Measurements from ENCODE around the gene SUGCT. TPM values are rescaled to one million over a fixed set of nuclear protein-coding genes. Genes with fewer than 3 reads are reported as not detected.
"Not testable (repeated sequence)": the region's sequence is repeated elsewhere in the genome, so short reads cannot be mapped to it uniquely, and the experiment has no call there.

The SUGCT gene
- polyA plus RNA-seq, 3 donors = 12.9 to 16.3 (median 13.0) TPM

DNA sequence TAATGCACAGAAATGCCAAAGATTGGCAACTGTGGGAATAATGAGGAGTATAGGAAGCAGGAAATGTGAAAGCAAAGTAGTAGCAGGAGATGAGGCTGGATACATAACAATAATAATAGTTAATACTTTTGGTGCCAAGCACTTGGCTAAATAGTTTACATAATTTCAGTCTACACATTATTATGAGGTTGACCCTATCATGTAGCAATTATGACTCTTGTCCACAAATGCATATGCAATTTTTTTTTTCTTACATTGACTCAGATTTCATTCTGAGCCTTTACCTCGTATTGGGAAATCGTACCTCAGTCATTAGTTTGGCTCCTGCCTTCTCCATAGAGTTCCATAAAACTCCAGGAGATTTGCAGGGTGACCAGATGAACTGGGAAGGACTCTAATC, 219.9 kb downstream of the SUGCT start:
- no peak for DNase-seq (ENCODE audit: extremely low read depth in 1 of 11, low read depth in 9 of 11, low spot score in 4 of 11)

DNA sequence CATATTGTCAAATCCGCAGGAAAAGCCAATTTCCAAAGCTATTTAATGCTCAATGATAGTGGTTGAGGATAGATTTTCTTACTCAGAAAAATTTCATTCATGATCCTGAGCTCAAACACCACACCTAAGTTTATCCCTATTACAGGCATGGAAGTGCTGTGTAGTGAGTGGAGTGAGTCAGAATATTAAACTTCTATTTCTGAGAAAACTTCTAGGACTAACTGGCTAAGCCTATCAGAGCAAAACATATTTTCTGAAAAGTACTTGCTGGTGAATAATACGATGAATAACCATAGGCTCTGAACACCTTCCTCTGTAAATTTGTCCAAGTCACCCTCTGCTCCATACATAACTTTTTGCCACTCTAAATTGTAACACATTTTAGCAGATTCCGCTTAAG, 221.5 kb downstream of the SUGCT start:
- no peak for DNase-seq (ENCODE audit: extremely low read depth in 1 of 11, low read depth in 9 of 11, low spot score in 4 of 11)

DNA sequence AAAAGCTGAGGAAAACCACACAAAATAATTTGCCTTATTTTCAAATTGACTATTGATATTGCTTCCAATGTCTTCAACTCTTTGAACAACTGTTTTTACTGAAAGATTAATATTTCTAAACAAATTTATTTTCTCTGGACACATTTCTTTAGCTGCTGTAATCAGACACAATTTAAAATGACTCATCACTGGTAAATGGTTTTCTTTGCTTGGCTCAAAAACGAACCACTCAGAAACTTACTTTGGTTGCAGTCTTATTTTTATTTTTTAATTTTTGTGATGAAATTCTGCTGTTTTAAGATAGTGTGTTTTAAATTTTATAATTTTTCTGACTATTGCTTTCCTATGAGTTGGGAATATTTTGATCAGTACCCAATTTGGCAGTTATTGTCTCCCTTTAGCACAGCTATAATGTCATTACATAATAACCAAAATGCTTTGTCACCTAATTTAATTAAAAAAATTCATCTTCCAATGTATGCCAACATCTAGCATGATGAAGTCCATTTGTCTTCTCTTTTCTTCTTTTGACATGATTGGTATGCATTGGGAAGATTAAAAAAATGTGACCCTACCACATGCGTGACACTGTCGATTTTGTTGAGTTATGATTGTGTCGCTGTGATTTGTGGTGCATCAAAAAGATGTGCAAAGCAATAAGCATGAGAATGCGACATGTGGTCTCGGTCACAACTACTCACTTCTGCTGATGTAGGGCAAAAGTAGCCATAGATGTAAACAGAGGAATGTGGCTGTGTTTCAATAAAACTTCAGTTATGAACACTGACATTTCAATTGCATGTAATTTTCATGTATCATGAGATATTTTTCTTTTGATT, 222.3 kb downstream of the SUGCT start:
- no peak for DNase-seq (ENCODE audit: extremely low read depth in 1 of 11, low read depth in 9 of 11, low spot score in 4 of 11)

DNA sequence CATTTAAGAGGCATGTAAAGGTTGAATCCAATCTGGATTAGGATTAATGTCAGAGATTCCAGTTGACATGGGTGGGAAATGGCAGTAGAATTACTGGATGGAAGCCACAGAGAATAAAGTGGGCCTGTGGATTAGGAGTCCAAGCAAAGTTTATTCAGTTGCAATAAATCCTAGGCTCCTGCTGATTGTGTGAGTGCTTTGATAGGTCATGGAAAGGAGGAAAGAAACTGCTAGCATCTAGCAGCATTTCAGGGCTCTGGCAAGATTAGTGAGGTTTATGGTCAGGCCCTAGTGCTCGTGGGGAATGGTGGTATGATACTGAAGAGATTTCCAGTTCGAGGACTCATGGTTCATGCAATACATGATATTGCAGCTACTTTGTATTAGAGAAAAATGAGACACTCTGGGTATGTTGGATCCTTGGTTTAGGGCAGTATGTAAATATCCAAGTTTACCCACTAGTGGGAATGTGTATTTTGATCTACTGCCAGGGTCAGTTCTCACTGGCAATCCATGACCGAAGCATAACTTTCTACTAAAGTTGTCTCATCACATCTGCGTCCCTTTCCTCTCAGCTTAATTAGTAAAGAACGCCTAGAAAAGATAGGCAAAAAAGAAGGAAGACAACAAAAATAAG, 235.0 kb downstream of the SUGCT start:
- no peak for DNase-seq (ENCODE audit: extremely low read depth in 1 of 11, low read depth in 9 of 11, low spot score in 4 of 11)

DNA sequence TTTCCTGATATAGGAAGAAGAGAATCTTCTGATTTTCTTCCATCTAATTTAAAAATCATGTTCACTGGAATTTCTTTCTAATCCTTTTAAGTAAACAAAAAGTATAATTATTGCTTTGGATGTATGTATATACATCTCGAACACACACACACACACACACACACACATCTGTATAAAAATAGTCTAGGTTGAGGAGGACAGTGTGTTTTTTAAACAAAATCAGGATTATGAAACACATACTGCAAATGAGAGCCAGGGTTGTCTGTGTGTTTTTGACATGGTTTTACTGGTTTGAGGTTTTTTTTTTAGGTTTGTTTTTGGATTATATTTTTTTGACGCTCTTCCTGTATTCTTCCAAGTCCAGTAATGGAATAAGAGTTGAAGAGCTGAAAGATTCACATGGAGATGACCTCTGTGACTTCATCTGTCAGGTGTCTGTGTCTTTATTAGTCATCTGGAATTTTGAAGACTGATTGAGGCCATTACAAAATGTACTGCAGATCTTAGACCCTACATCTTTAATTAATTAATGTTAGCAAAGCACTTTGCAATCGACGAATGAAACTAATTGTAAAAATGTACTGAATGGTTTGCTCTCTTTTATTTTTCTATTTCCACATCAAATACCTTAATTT, 237.1 kb downstream of the SUGCT start:
- no peak for DNase-seq (ENCODE audit: extremely low read depth in 1 of 11, low read depth in 9 of 11, low spot score in 4 of 11)

DNA sequence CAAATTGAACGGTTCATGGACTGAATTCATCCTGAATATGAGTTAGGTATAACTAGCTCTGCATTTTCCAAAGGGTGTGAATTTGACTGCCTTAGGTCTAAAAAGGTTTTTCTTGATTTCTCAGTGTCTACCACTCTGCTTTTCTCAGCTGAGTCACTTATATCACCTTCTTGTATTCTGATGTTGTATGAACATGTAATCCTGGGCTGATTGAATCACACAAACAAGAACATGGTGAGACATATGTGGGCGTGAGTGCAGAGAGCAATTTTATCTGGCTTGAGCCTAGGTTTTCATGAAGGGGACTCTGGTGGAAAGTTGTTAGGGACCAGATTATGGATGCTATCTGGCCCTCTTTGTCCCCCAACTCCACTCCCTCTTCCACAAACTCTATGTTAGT, 239.8 kb downstream of the SUGCT start:
- DNase-seq (ENCODE audit: extremely low read depth in 1 of 11, low read depth in 9 of 11, low spot score in 4 of 11) = no peak

DNA sequence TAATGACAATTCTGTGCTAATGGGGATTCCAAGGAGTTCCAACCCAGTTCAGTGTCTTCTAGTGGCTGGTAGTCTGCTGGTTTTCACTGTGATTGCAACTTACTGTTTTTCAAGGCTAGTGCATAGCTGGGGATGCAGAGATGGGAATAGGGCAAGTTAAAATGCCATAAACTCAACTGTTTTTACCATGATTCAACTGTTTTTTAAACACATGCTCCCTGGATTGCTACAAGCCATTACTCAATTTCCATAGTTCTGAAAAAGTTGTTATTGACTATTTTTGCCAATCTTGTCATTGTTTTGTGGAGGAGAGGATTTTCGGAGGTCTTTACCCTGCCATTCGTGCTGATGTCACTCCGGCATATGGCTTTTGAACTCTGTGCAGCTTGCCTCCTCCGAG, 245.3 kb downstream of the SUGCT start:
- DNase-seq (ENCODE audit: extremely low read depth in 1 of 11, low read depth in 9 of 11, low spot score in 4 of 11) = no peak

DNA sequence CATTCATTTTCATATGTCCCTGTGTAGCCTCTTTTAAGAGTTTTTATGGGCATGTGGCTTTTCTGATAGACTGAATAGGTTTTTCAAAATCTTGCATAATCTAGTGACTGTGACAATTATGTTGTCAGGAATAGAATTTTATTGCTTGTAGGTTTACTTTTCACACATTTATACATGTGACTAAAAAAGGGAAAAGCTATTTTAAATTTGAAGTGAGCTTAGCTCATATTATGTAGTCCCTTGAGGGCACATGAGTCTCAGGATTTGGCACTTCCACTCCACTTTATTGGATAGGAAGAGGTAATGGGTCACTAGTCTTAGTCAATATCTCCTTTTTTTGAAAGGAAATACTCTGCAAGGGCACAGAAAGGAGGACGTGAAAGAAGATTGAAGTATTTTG, 247.3 kb downstream of the SUGCT start:
- DNase-seq (ENCODE audit: extremely low read depth in 1 of 11, low read depth in 9 of 11, low spot score in 4 of 11) = no peak

DNA sequence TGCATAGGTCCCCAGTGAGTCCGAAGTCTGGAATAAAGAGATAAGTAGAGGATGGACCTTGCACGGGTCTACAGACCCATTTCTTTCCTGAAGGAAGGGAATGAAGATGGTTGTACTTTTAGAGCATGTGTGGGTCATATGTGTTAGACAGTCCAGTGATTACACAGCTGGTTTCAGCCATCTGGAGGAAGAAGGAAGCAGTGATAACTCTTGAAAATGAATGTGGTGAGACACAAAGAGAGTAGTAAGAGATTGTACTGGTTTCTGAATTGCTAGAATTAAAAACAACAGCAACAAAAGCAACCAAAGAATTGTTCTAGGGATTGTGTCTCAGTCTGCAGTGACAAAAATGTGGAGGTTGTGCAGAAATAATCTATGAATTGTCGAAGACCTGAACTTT, 258.9 kb downstream of the SUGCT start:
- no peak for DNase-seq (ENCODE audit: extremely low read depth in 1 of 11, low read depth in 9 of 11, low spot score in 4 of 11)

DNA sequence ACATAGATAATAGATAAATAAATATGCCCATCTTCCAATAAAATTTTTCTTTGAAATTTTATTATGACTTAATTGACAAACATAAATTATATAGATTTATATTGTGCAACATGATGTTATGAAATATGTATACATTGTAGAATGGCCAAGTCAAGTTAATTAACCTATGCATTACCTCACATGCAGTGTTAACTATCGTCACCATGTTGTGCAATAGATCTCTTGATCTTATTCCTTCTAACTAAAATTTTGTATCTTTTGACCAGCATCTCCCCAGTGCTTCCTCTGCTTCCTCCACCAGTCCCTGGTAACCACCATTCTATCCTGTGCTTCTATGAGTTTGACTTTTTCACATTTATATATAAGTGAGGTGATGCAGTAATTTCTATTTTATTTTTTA, 259.6 kb downstream of the SUGCT start:
- no peak for DNase-seq (ENCODE audit: extremely low read depth in 1 of 11, low read depth in 9 of 11, low spot score in 4 of 11)

DNA sequence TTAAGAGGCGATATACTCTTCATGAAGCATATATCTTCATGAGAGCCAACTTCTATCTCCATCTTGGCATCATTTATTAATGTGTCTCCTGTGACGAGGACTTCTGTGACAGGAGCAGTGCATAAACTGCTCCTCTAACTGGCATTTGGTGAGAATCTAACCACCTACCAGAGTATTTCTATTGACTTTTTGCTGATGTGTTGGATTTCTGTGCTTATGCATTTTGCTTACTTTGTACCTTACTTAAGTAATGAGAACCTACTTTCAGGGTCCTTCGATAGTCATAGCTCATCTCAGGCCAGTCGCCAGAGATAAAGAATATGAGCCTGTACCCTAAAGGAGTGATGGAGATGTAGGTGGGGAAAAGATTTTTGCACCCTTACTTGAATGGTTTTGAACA, 265.7 kb downstream of the SUGCT start:
- no peak for DNase-seq (ENCODE audit: extremely low read depth in 1 of 11, low read depth in 9 of 11, low spot score in 4 of 11)

DNA sequence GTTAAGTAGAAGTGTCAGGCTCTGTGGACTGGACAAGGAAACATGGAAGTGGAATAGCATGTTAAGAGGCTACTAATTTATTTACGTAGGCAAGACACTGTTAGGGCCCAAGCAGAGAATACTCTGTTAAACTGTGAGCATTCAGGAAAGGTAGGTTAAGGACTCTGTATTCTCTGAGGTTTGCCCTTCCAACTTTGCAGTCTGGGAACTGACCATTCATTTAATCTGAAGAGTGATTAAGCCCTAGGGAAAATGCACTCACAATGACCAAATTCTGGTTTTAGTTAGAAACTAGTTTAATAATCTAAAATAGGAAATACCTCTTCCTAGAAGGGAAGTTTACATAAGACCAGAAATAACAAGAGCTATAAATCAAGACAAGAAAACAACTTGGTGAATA, 266.6 kb downstream of the SUGCT start:
- DNase-seq (ENCODE audit: extremely low read depth in 1 of 11, low read depth in 9 of 11, low spot score in 4 of 11) = peak in 1 of 11 donors; percentile 17

DNA sequence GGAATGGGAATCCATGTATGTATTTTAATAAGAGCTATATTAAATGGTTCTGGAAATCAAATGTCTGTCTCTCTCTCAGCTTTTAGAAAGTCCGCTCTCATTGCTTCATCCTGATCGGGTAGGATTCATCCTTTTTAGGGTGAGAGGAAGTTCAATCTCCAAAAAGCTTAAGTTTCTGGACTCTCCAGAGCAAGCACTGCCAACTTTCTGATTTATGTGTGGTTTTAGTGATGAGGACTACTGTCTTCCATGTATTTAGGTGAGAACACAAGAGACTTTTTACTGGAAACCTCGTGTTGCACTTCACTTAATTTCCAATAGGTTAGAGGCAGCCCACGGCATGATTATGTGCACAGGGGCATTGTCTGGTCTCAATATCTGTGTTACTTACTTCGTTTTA, 267.9 kb downstream of the SUGCT start:
- no peak for DNase-seq (ENCODE audit: extremely low read depth in 1 of 11, low read depth in 9 of 11, low spot score in 4 of 11)

DNA sequence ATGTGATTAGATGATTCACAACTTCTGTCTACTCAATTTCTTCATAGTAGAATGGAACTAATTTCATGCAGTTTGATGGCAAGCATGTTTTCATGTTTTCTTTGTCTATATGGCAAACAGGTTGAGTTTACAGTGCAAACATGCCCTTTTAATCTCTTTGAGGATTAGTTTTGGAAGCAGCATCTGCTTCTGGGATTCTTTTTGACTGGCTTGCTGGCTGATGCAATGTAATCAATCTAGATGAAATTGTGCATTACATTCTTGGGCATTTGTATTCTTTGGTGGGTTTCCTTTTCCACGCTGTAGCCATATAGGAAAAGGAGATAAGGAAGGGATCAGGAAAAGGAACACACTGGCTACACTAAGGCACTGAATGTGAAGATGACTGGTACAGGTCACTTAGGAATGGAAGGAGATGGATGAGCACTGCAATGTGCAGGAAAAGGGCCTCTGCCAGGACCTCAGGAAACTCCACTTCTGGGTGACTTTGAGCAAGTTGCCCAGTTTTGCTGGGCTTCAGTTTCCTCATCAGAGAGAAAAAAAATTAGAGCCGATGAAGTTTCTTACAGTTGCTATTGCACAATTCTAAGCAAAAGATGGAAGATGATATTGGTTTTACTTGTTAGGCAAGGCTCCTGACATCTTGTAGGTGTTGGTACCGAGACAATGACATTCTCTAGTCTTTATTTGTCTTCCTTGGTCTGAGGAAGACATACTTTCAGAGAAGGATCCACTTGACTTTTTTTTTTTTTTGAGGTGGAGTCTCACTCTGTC, 269.1 kb downstream of the SUGCT start:
- no peak for DNase-seq (ENCODE audit: extremely low read depth in 1 of 11, low read depth in 9 of 11, low spot score in 4 of 11)

DNA sequence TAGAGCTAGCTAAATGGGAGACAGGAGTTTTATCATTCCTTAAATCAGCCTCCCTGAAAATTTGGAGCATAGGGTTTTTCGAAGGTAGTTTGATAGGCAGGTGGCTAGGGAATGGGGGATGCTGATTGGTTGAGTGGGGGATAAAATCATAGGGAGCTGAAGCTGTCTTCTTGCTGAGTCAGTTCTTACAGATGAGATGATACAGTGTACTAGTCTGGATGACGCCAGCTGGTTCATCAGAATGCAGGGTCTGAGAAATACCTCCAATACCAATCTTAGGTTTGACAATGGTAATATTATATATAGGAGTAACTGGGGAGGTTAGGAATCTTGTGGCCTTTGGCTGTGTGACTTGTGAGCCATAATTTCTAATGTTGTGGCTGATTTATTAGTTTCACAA, 271.2 kb downstream of the SUGCT start:
- DNase-seq (ENCODE audit: extremely low read depth in 1 of 11, low read depth in 9 of 11, low spot score in 4 of 11) = no peak

DNA sequence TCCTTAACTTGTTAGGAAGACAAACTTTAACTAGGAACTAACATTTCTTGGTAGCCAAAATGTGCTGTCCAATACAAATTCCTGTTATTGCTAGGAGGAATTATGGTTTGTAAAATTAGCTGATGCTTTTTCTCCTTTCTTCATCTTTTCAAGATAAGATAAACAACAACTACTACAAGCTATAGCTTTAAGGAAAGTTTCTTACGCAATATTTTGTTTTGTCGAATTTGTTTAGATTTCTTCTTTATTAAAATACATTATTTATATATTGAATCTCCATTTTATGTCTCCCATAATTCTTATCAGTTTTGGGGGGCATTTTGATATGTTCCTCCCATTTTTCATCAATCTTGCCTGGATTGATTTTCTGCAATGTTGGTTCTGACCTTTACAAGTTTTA, 277.5 kb downstream of the SUGCT start:
- no peak for DNase-seq (ENCODE audit: extremely low read depth in 1 of 11, low read depth in 9 of 11, low spot score in 4 of 11)

DNA sequence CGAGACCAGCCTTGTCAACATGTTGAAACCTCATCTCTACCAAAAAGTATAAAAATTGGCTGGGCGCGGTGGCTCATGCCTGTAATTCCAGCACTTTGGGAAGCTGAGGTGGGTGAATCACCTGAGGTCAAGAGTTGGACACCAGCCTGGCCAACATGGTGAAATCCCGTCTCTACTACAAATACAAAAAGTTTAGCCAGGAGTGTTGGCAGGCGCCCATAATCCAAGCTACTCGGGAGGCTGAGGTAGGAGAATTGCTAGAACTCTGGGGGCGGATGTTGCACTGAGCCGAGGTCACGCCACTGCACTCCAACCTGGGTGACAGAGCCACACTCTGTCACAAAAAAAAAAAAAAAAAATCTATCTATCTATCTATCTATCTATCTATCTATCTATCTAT, 279.9 kb downstream of the SUGCT start:
- not testable (repeated sequence) for DNase-seq (ENCODE audit: extremely low read depth in 1 of 11, low read depth in 9 of 11, low spot score in 4 of 11)

DNA sequence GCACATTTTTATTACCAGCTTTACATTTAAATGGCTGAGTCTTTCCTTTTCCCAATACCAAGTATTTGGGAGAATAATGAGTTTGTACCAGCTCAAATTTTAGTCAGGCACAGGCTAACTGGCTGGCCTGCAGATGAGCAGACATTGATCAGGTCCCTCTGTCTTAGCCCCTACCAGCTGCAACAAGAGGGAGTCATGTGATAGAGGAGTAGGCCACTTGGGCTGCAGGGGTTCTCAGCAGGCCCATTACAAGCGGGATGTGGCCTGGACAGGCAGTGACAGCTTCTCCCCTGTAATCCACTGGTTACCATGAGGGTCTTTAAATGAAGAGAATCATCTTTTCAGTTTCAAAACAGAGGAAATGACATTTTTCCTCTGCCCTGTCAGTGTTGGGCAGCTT, 283.6 kb downstream of the SUGCT start:
- DNase-seq (ENCODE audit: extremely low read depth in 1 of 11, low read depth in 9 of 11, low spot score in 4 of 11) = no peak

DNA sequence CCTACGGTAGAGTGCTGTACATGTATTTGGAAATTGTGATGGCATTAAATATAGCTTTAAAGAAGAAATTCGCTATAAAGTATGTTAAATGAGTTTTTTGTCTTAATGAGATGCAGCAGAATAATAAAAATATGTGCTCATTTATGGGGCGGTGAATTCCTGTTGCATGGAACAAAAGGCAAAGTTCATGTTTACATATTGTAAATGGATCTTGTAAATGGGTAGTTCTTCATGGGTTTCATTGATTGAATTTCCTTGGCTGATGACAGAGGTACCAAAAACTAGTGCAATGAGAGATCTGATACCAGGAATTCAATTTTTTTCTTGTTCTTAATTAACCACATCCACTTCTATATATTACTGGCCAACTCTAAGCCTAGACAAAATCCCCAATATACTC, 284.2 kb downstream of the SUGCT start:
- no peak for DNase-seq (ENCODE audit: extremely low read depth in 1 of 11, low read depth in 9 of 11, low spot score in 4 of 11)

DNA sequence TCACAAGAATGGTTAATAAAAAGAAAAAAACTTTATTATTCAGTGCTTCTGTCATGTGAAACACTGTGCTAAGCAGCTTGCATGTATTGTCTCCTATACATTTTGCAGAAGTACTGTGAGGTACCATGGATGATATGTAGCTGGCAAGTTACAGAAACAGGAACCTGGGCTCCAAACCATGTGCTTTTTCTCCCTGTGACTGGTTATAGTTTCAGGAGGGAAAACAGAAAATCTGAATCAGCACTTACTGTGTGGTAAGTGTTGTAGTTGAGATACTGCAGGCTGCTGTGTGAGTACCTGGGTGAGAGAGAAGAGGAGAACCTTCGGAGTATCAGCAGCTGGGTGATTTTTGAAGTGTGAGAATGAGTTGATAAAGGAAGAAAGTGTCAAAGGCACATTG, 285.0 kb downstream of the SUGCT start:
- DNase-seq (ENCODE audit: extremely low read depth in 1 of 11, low read depth in 9 of 11, low spot score in 4 of 11) = no peak

Data from renal cortex interstitium (tissue), 11 donors.